Prostate gland (tissue), 2 donors: Measurements from ENCODE around the gene MBOAT1.

Experiments
- CTCF ChIP-seq, 4 experiments: fragments of 200-600 bp in 2 of 4; fragments of 450-650 bp in 2 of 4; sonication (generic) in 2 of 4; IDR thresholded peaks; 1 replicate in 3 of 4; 2 replicates in 1 of 4; pipeline ENCODE4 v1.5.1; 2016 to 2019; ENCODE audit warnings: antibody characterized with exemption in 4 of 4, mild to moderate bottlenecking in 2 of 4, moderate library complexity in 2 of 4
- POLR2A ChIP-seq: fragments of 450-650 bp; IDR thresholded peaks from one replicate; pipeline ENCODE4 v1.6.1; 2016; ENCODE audit warnings: antibody characterized with exemption, mild to moderate bottlenecking
- POLR2AphosphoS5 ChIP-seq: sonication (generic); formaldehyde crosslinking; IDR thresholded peaks from one replicate; pipeline ENCODE4 v1.6.1; 2017; ENCODE audit warnings: antibody characterized with exemption

- TF ChIP-seq CTCF (IDR thresholded peaks at IDR 0.05) (no peak), POLR2A (no peak), POLR2AphosphoS5 (no peak)
Observed at GRCh38 chr6:20061952-20062351, 150.3 kb downstream of the MBOAT1 start.
